Kidney capillary endothelial cell (primary cell): ENCODE results near the gene NBEAL1.
"Not testable (repeated sequence)": the region's sequence is repeated elsewhere in the genome, so short reads cannot be mapped to it uniquely, and the experiment has no call there.

Source experiments
- DNase-seq: peaks from one replicate; pipeline ENCODE4 v3.0.0-alpha.2; 2018; ENCODE audit warnings: low spot score

NBEAL1 gene

GRCh38 chr2:203039211-203039610 is 24.5 kb downstream of the NBEAL1 start:
- not testable (repeated sequence) for DNase-seq

- DNase-seq, result no peak
These were observed 26.4 kb downstream of the NBEAL1 start for GRCh38 chr2:203040966-203041521.

- no peak for DNase-seq
These were observed 27.5 kb downstream of the NBEAL1 start for GRCh38 chr2:203042178-203042577.

- DNase-seq, result no peak
These were observed 28.6 kb downstream of the NBEAL1 start for GRCh38 chr2:203043226-203043625.

- no peak for DNase-seq
These were observed 31.2 kb downstream of the NBEAL1 start for GRCh38 chr2:203045867-203046266.

- DNase-seq, result no peak
These were observed 37.9 kb downstream of the NBEAL1 start for GRCh38 chr2:203052539-203052938.

- DNase-seq, result no peak
These were observed 45.0 kb downstream of the NBEAL1 start for GRCh38 chr2:203059567-203060240.

- no peak for DNase-seq
These were observed 46.7 kb downstream of the NBEAL1 start for GRCh38 chr2:203061346-203061745.

- DNase-seq, result no peak
These were observed 47.5 kb downstream of the NBEAL1 start for GRCh38 chr2:203062126-203062525.

- DNase-seq, result not testable (repeated sequence)
These were observed 51.9 kb downstream of the NBEAL1 start for GRCh38 chr2:203066519-203067091.

GRCh38 chr2:203070701-203071100 is 56.0 kb downstream of the NBEAL1 start:
- DNase-seq, result no peak

- DNase-seq, result no peak
These were observed 56.5 kb downstream of the NBEAL1 start for GRCh38 chr2:203071148-203071547.

GRCh38 chr2:203072371-203072770 is 57.7 kb downstream of the NBEAL1 start:
- no peak for DNase-seq

- no peak for DNase-seq
These were observed 62.8 kb downstream of the NBEAL1 start for GRCh38 chr2:203077451-203077850.

- no peak for DNase-seq
These were observed 65.9 kb downstream of the NBEAL1 start for GRCh38 chr2:203080447-203081045.

GRCh38 chr2:203083328-203083727 is 68.7 kb downstream of the NBEAL1 start:
- DNase-seq, result no peak

GRCh38 chr2:203086381-203086780 is 71.7 kb downstream of the NBEAL1 start:
- DNase-seq, result not testable (repeated sequence)

- DNase-seq, result not testable (repeated sequence)
These were observed 76.0 kb downstream of the NBEAL1 start for GRCh38 chr2:203090721-203091120.

GRCh38 chr2:203097735-203098134 is 83.1 kb downstream of the NBEAL1 start:
- DNase-seq, result no peak

- DNase-seq, result not testable (repeated sequence)
These were observed 87.7 kb downstream of the NBEAL1 start for GRCh38 chr2:203102357-203102756.

- DNase-seq, result no peak
These were observed 89.6 kb downstream of the NBEAL1 start for GRCh38 chr2:203104273-203104672.

GRCh38 chr2:203105996-203106395 is 91.3 kb downstream of the NBEAL1 start:
- DNase-seq, result no peak

- not testable (repeated sequence) for DNase-seq
These were observed 95.8 kb downstream of the NBEAL1 start for GRCh38 chr2:203110496-203110895.
